Neural cell (in vitro differentiated cells): ENCODE measurements around the gene LPCAT3. TPM values are rescaled to one million over a fixed set of nuclear protein-coding genes. Genes with fewer than 3 reads are reported as not detected.

ENCODE experiments used
- H2AFZ ChIP-seq: fragments of 200-600, 300-800 bp; sonication (generic), shearing (Covaris generic); 2 replicates; pipeline ENCODE4 v1.6.0; 2014; ENCODE audit warnings: low read depth, mild to moderate bottlenecking, antibody characterized with exemption, low read length, moderate library complexity
- H3F3A ChIP-seq: fragments of 200-600 bp; shearing (Covaris generic); 2 replicates; pipeline ENCODE4 v1.6.1; 2016; ENCODE audit warnings: mild to moderate bottlenecking, moderate library complexity, mixed read lengths, antibody characterized with exemption, low read length; ENCODE audit not compliant: insufficient read depth, poor library complexity, severe bottlenecking
- H3K27ac ChIP-seq: fragments of 200-600, 300-800 bp; sonication (generic), shearing (Covaris generic); 2 replicates; pipeline ENCODE4 v1.5.1; 2014; ENCODE audit warnings: mild to moderate bottlenecking, low read length, moderate library complexity
- H3K27me3 ChIP-seq: fragments of 300-800, 200-600 bp; sonication (generic), shearing (Covaris generic); 2 replicates; pipeline ENCODE4 v1.6.0; 2014; ENCODE audit warnings: mild to moderate bottlenecking, low read depth, low read length, moderate library complexity; ENCODE audit not compliant: insufficient read depth
- H3K36me3 ChIP-seq: fragments of 300-800, 200-600 bp; sonication (generic), shearing (Covaris generic); 2 replicates; pipeline ENCODE4 v1.5.1; 2014; ENCODE audit warnings: mild to moderate bottlenecking, antibody characterized with exemption, low read length, moderate library complexity; ENCODE audit not compliant: insufficient read depth
- H3K4me2 ChIP-seq: fragments of 300-800, 200-600 bp; sonication (generic), shearing (Covaris generic); 2 replicates; pipeline ENCODE4 v1.6.0; 2014; ENCODE audit warnings: mild to moderate bottlenecking, low read length
- H3K4me3 ChIP-seq: fragments of 300-800, 200-600 bp; sonication (generic), shearing (Covaris generic); 2 replicates; pipeline ENCODE4 v1.5.1; 2014; ENCODE audit warnings: mild to moderate bottlenecking, low read length, moderate library complexity
- H3K79me2 ChIP-seq: fragments of 200-600 bp; shearing (Covaris generic); replicated peaks from 2 replicates; pipeline ENCODE4 v1.6.0; 2014; ENCODE audit warnings: mild to moderate bottlenecking, low read length, moderate library complexity; ENCODE audit not compliant: insufficient read depth
- H3K9ac ChIP-seq: fragments of 300-800, 200-600 bp; sonication (generic), shearing (Covaris generic); 2 replicates; pipeline ENCODE4 v1.6.1; 2016; ENCODE audit warnings: mild to moderate bottlenecking, low read length, mixed read lengths
- H3K9me2 ChIP-seq: fragments of 200-600 bp; shearing (Covaris generic); 2 replicates; pipeline ENCODE4 v1.6.1; 2016; ENCODE audit warnings: mild to moderate bottlenecking, low read length, mixed read lengths; ENCODE audit not compliant: insufficient read depth
- H3K9me3 ChIP-seq: fragments of 200-600, 300-800 bp; sonication (generic), shearing (Covaris generic); 2 replicates; pipeline ENCODE4 v1.6.1; 2016; ENCODE audit warnings: mild to moderate bottlenecking, mixed run types, low read length, moderate library complexity, mixed read lengths
- H4K20me1 ChIP-seq: fragments of 200-600 bp; shearing (Covaris generic); 2 replicates; pipeline ENCODE4 v1.6.1; 2016; ENCODE audit warnings: mild to moderate bottlenecking, mixed run types; ENCODE audit not compliant: insufficient read depth
- EP300 ChIP-seq: fragments of 450-650 bp; conservative IDR thresholded peaks from 2 replicates; pipeline ENCODE4 v1.6.1; 2014; ENCODE audit warnings: antibody characterized with exemption, mild to moderate bottlenecking, moderate library complexity; ENCODE audit not compliant: poor library complexity, severe bottlenecking
- EZH2 ChIP-seq: fragments of 200-600, 300-800 bp; shearing (Covaris generic), sonication (generic); IDR thresholded peaks from 2 replicates; pipeline ENCODE4 v1.6.1; 2014; ENCODE audit warnings: antibody characterized with exemption, low read length, borderline replicate concordance, mild to moderate bottlenecking; ENCODE audit not compliant: insufficient read depth, poor library complexity, severe bottlenecking
- MXI1 ChIP-seq: fragments of 450-650 bp; conservative IDR thresholded peaks from 2 replicates; pipeline ENCODE4 v1.6.1; 2014; ENCODE audit warnings: antibody characterized with exemption, mild to moderate bottlenecking; ENCODE audit not compliant: poor library complexity, severe bottlenecking
- POLR2AphosphoS5 ChIP-seq: IDR thresholded peaks from 2 replicates; pipeline ENCODE4 v1.6.1; 2012
- RAD21 ChIP-seq: fragments of 450-650 bp; conservative IDR thresholded peaks from 2 replicates; pipeline ENCODE4 v1.6.1; 2014; ENCODE audit warnings: antibody characterized with exemption, mild to moderate bottlenecking, moderate library complexity
- SMC3 ChIP-seq: fragments of 450-650 bp; conservative IDR thresholded peaks from 2 replicates; pipeline ENCODE4 v1.6.1; 2014; ENCODE audit warnings: antibody characterized with exemption, mild to moderate bottlenecking, moderate library complexity; ENCODE audit not compliant: poor library complexity
- TAF1 ChIP-seq: IDR thresholded peaks from 2 replicates; pipeline ENCODE4 v1.6.1; 2012; ENCODE audit warnings: low read depth
- polyA plus RNA-seq: library from polyadenylated mRNA; depleted of rRNA; stranded (reverse); fragments of >200 nt; gene quantifications from 2 replicates; pipeline ENCODE4 v1.2.3, GENCODE V29; 2014
- TF ChIP-seq, protein P1 (sequence below): fragments of 450-650 bp; IDR thresholded peaks from 2 replicates; pipeline ENCODE4 v1.5.1; 2014; ENCODE audit warnings: antibody characterized with exemption, mild to moderate bottlenecking, moderate library complexity; ENCODE audit not compliant: poor library complexity, severe bottlenecking
- TF ChIP-seq, protein P2 (sequence below): IDR thresholded peaks from 2 replicates; pipeline ENCODE4 v1.6.1; 2012; ENCODE audit warnings: borderline replicate concordance

Gene LPCAT3
- polyA plus RNA-seq, 1 donor from 2014 or later = 14.4 TPM

DNA sequence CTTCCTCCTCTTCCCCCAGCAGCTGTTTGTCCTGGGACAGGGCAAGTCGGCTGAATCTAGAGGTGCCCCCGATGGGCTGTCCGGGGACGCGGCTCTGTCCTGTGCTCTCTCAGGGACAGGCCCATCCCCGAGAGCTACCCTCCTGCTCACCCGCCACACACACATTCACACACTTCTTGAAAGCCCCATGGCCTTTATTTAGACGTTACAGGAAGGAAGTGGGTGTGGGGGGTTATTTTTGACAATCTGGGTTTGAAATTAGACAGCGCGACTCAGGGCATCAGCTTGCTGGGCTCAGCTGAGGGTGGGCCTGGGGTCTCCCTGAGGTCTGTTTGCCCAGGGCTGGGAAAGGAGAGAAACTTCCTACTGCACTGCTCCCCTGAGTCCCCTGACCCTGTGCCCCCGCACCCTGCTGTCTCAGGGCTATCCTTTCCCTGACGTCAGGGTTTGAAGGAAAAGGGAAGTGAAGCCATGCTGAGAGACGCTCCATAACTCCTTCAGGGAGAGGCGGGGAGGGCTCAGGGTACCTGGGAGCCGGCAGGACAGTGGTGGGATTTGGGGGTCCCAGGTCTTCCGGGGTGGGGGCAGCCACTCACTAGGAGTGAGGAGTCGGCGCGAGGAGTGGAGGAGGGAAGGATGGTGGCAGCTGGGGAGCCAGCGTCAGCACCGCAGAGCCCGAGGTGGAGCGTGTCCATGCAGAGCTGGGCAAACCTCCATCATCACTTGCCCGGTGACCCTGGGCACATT lies 59.0 kb downstream of the LPCAT3 start:
- Histone ChIP-seq H3K4me2 (no peak overlapping the region), H3K27me3 (no peaks in the 10 kb centered on the region), H3K79me2 (no peaks in the 10 kb centered on the region), H3K36me3 (no peaks in the 10 kb centered on the region), H3K9me3 (no peaks in the 10 kb centered on the region), H3K9me2 (no peaks in the 10 kb centered on the region), H4K20me1 (no peaks in the 10 kb centered on the region), H3F3A (no peaks in the 10 kb centered on the region), H3K27ac (no peak overlapping the region), H2AFZ (no peak overlapping the region), H3K4me3 (no peak overlapping the region), H3K9ac (no peak overlapping the region)
- TF ChIP-seq, protein P1, sequence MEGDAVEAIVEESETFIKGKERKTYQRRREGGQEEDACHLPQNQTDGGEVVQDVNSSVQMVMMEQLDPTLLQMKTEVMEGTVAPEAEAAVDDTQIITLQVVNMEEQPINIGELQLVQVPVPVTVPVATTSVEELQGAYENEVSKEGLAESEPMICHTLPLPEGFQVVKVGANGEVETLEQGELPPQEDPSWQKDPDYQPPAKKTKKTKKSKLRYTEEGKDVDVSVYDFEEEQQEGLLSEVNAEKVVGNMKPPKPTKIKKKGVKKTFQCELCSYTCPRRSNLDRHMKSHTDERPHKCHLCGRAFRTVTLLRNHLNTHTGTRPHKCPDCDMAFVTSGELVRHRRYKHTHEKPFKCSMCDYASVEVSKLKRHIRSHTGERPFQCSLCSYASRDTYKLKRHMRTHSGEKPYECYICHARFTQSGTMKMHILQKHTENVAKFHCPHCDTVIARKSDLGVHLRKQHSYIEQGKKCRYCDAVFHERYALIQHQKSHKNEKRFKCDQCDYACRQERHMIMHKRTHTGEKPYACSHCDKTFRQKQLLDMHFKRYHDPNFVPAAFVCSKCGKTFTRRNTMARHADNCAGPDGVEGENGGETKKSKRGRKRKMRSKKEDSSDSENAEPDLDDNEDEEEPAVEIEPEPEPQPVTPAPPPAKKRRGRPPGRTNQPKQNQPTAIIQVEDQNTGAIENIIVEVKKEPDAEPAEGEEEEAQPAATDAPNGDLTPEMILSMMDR = no peak
- TF ChIP-seq EZH2 (no peak), POLR2AphosphoS5 (no peak), TAF1 (no peak), SMC3 (no peak), RAD21 (no peak), MXI1 (no peak), EP300 (no peak)
- TF ChIP-seq, protein P2, sequence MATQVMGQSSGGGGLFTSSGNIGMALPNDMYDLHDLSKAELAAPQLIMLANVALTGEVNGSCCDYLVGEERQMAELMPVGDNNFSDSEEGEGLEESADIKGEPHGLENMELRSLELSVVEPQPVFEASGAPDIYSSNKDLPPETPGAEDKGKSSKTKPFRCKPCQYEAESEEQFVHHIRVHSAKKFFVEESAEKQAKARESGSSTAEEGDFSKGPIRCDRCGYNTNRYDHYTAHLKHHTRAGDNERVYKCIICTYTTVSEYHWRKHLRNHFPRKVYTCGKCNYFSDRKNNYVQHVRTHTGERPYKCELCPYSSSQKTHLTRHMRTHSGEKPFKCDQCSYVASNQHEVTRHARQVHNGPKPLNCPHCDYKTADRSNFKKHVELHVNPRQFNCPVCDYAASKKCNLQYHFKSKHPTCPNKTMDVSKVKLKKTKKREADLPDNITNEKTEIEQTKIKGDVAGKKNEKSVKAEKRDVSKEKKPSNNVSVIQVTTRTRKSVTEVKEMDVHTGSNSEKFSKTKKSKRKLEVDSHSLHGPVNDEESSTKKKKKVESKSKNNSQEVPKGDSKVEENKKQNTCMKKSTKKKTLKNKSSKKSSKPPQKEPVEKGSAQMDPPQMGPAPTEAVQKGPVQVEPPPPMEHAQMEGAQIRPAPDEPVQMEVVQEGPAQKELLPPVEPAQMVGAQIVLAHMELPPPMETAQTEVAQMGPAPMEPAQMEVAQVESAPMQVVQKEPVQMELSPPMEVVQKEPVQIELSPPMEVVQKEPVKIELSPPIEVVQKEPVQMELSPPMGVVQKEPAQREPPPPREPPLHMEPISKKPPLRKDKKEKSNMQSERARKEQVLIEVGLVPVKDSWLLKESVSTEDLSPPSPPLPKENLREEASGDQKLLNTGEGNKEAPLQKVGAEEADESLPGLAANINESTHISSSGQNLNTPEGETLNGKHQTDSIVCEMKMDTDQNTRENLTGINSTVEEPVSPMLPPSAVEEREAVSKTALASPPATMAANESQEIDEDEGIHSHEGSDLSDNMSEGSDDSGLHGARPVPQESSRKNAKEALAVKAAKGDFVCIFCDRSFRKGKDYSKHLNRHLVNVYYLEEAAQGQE = no peak

DNA sequence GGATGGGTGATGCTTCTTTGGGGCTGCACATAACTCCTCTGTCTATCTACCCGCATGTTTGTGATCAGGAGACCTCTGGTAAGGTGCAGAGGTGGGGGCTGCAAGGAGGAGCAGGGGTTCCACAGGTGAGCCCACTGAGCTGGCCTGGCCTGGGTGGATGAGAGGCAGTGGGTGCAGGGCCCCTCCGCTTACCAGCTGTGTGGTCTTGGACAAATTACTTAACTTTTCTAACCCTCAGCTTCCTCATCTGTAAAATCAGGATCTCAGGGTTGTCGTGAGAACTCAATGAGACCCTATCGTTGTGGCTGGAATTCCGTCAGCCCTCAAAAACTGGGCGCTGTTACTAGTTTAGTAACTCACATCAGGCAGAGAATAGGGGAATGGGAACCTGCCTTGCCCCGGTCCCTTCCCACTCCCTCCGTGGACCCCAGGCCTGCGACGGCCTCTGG lies 59.6 kb downstream of the LPCAT3 start:
- Histone ChIP-seq H3K4me2 (no peak overlapping the region), H3K4me3 (no peak overlapping the region), H3K79me2 (no peaks in the 10 kb centered on the region), H3K27me3 (no peaks in the 10 kb centered on the region), H2AFZ (no peak overlapping the region), H3K9ac (no peak overlapping the region), H4K20me1 (no peaks in the 10 kb centered on the region), H3K36me3 (no peaks in the 10 kb centered on the region), H3K27ac (no peak overlapping the region), H3K9me3 (no peaks in the 10 kb centered on the region), H3F3A (no peaks in the 10 kb centered on the region), H3K9me2 (no peaks in the 10 kb centered on the region)
- TF ChIP-seq TAF1 (no peak), POLR2AphosphoS5 (no peak), EP300 (no peak), EZH2 (no peak)
